Fibroblast of lung (primary cell): ENCODE results near the gene OR6T1. TPM values are rescaled to one million over a fixed set of nuclear protein-coding genes. Genes with fewer than 3 reads are reported as not detected.

Source experiments
- DNase-seq, 2 donors: peaks; one replicate each; pipeline versions ENCODE4 v3.0.0 to v3.0.0-alpha.2; 2010; ENCODE audit warnings: low read depth in 2 of 2
- H2AFZ ChIP-seq: 2 replicates; pipeline ENCODE4 v1.5.1; 2012; ENCODE audit warnings: low read length, control low read depth, inconsistent platforms
- H3K27ac ChIP-seq: 2 replicates; pipeline ENCODE4 v1.5.1; 2011; ENCODE audit warnings: low read length, control low read depth; ENCODE audit not compliant: insufficient read depth
- H3K27me3 ChIP-seq: 2 replicates; pipeline ENCODE4 v1.5.1; 2011; ENCODE audit warnings: mild to moderate bottlenecking, low read length; ENCODE audit not compliant: control insufficient read depth, insufficient read depth
- H3K36me3 ChIP-seq: 2 replicates; pipeline ENCODE4 v1.5.1; 2011; ENCODE audit warnings: low read length; ENCODE audit not compliant: control insufficient read depth, insufficient read depth
- H3K4me1 ChIP-seq: 2 replicates; pipeline ENCODE4 v1.5.1; 2011; ENCODE audit warnings: low read length; ENCODE audit not compliant: control insufficient read depth, insufficient read depth; ENCODE audit errors: extremely low read depth
- H3K4me2 ChIP-seq: 2 replicates; pipeline ENCODE4 v1.5.1; 2011; ENCODE audit warnings: low read length, control low read depth; ENCODE audit not compliant: insufficient read depth; ENCODE audit errors: extremely low read depth
- H3K4me3 ChIP-seq, 4 experiments: fragments of 200-600 bp in 1 of 4; sonication (generic) in 1 of 4; replicated peaks in 1 of 4; 2 replicates each; pipeline ENCODE4 v1.5.1; 2011 to 2016; ENCODE audit warnings: low read length in 4 of 4, low read depth in 3 of 4, mild to moderate bottlenecking in 3 of 4, control low read depth in 2 of 4, inconsistent platforms in 1 of 4, mixed read lengths in 1 of 4; ENCODE audit not compliant: insufficient read depth in 1 of 4; ENCODE audit errors: control extremely low read depth in 1 of 4
- H3K79me2 ChIP-seq: 2 replicates; pipeline ENCODE4 v1.5.1; 2012; ENCODE audit warnings: mild to moderate bottlenecking, low read length, inconsistent platforms; ENCODE audit not compliant: control insufficient read depth, insufficient read depth
- H3K9ac ChIP-seq: 2 replicates; pipeline ENCODE4 v1.5.1; 2011; ENCODE audit warnings: mild to moderate bottlenecking, low read length, control low read depth; ENCODE audit not compliant: insufficient read depth
- H3K9me3 ChIP-seq: 2 replicates; pipeline ENCODE4 v1.5.1; 2012; ENCODE audit warnings: low read depth, low read length; ENCODE audit not compliant: control insufficient read depth, insufficient read depth
- H4K20me1 ChIP-seq: 2 replicates; pipeline ENCODE4 v1.5.1; 2011; ENCODE audit warnings: low read length; ENCODE audit not compliant: control insufficient read depth, insufficient read depth; ENCODE audit errors: extremely low read depth
- EZH2 ChIP-seq: IDR thresholded peaks from 2 replicates; pipeline ENCODE4 v1.5.1; 2012; ENCODE audit warnings: low read length, control low read depth, mild to moderate bottlenecking; ENCODE audit errors: missing control alignments
- polyA plus RNA-seq, 2 donors: library from polyadenylated mRNA; depleted of rRNA in 1 of 2; stranded (reverse) in 1 of 2; unstranded in 1 of 2; fragments of >200 nt; gene quantifications; 2 replicates each; pipeline ENCODE4 v1.2.1, GENCODE V29; 2011 to 2012; ENCODE audit warnings: missing spikeins in 1 of 2
- total RNA-seq: library from RNA; depleted of rRNA; stranded (reverse); fragments of >200 nt; gene quantifications from 2 replicates; pipeline ENCODE4 v1.2.1, GENCODE V29; 2014
- TF ChIP-seq, protein P1 (sequence below), 2 donors: IDR thresholded peaks in 1 of 2; conservative IDR thresholded peaks in 1 of 2; 1 replicate in 1 of 2; 2 replicates in 1 of 2; pipeline ENCODE4 v1.5.1; 2011 to 2012; ENCODE audit warnings: low read length in 2 of 2, control low read depth in 1 of 2, inconsistent platforms in 1 of 2, low read depth in 1 of 2, mild to moderate bottlenecking in 1 of 2

Gene OR6T1
- total and polyA plus RNA-seq, 2 donors (not counting 1 experiment from before 2014, with no cell fraction given): not detected

DNA sequence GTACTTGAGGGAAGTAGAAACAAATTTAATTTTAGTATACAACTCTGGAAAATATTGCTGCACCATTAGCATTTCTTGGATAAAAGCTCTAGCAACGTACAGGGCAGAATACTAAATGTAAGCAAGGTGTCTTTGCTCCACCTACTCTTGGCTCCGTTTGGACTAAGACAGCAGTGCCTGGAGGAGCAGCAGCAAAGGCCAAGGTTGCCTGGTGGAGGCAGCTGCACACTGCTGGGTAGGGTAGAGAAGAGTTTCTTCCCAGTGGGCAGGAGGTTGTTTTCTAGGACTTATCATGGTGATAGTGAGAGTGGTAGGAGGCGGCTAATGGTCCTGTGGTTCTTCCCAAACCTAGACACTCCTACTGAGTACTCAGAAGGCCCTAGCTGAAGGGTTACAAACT lies 43.8 kb downstream of the OR6T1 start:
- Histone ChIP-seq H3K36me3 (no peaks in the 10 kb centered on the region), H3K27me3 (no peaks in the 10 kb centered on the region), H3K79me2 (no peaks in the 10 kb centered on the region), H2AFZ (no peak overlapping the region), H3K9ac (no peak overlapping the region), H3K9me3 (no peaks in the 10 kb centered on the region), H4K20me1 (no peaks in the 10 kb centered on the region), H3K4me2 (no peak overlapping the region), H3K4me1 (no peaks in the 10 kb centered on the region), H3K4me3 (no peak overlapping the region), H3K27ac (no peak overlapping the region)
- TF ChIP-seq EZH2: no peak
- TF ChIP-seq, protein P1, sequence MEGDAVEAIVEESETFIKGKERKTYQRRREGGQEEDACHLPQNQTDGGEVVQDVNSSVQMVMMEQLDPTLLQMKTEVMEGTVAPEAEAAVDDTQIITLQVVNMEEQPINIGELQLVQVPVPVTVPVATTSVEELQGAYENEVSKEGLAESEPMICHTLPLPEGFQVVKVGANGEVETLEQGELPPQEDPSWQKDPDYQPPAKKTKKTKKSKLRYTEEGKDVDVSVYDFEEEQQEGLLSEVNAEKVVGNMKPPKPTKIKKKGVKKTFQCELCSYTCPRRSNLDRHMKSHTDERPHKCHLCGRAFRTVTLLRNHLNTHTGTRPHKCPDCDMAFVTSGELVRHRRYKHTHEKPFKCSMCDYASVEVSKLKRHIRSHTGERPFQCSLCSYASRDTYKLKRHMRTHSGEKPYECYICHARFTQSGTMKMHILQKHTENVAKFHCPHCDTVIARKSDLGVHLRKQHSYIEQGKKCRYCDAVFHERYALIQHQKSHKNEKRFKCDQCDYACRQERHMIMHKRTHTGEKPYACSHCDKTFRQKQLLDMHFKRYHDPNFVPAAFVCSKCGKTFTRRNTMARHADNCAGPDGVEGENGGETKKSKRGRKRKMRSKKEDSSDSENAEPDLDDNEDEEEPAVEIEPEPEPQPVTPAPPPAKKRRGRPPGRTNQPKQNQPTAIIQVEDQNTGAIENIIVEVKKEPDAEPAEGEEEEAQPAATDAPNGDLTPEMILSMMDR (conservative IDR thresholded peaks at IDR 0.05 in 1 of 2, IDR thresholded peaks at IDR 0.05 in 1 of 2; ENCODE audit: low read depth in 1 of 2, low read length in 2 of 2): no peak
- no peak for DNase-seq

Other genes starting within 250 kb of the OR6T1 start
- 8.2 and 9.7 TPM in 2 replicates for gene ZNF202, start 202.2 kb downstream of the OR6T1 start, total RNA-seq
- 4.5 and 5.2 TPM in 2 replicates for gene ZNF202, start 202.2 kb downstream of the OR6T1 start, polyA plus RNA-seq
- not detected in 2 replicates for gene OR6X1, start 189.3 kb downstream of the OR6T1 start, total RNA-seq
- gene OR6X1, start 189.3 kb downstream of the OR6T1 start, polyA plus RNA-seq: not detected in 2 replicates
- gene OR6M1, start 137.5 kb downstream of the OR6T1 start, total RNA-seq: not detected in 2 replicates
- gene OR6M1, start 137.5 kb downstream of the OR6T1 start, polyA plus RNA-seq: not detected in 2 replicates
- not detected in 2 replicates for gene TMEM225, start 58.2 kb downstream of the OR6T1 start, total RNA-seq
- gene TMEM225, start 58.2 kb downstream of the OR6T1 start, polyA plus RNA-seq: not detected in 2 replicates
- not detected in 2 replicates for gene OR8D4, start 41.7 kb downstream of the OR6T1 start, total RNA-seq
- gene OR8D4, start 41.7 kb downstream of the OR6T1 start, polyA plus RNA-seq: not detected in 2 replicates
- gene OR4D5, start 4.2 kb downstream of the OR6T1 start, total RNA-seq: not detected in 2 replicates
- not detected in 2 replicates for gene OR4D5, start 4.2 kb downstream of the OR6T1 start, polyA plus RNA-seq
- gene OR10S1, start 33.9 kb upstream of the OR6T1 start, total RNA-seq: not detected in 2 replicates
- not detected in 2 replicates for gene OR10S1, start 33.9 kb upstream of the OR6T1 start, polyA plus RNA-seq
- gene OR10G6, start 51.3 kb upstream of the OR6T1 start, total RNA-seq: not detected in 2 replicates
- gene OR10G6, start 51.3 kb upstream of the OR6T1 start, polyA plus RNA-seq: not detected in 2 replicates
- gene OR10G4, start 69.2 kb upstream of the OR6T1 start, total RNA-seq: not detected in 2 replicates
- gene OR10G4, start 69.2 kb upstream of the OR6T1 start, polyA plus RNA-seq: not detected in 2 replicates
- not detected in 2 replicates for gene OR10G9, start 79.2 kb upstream of the OR6T1 start, total RNA-seq
- not detected in 2 replicates for gene OR10G9, start 79.2 kb upstream of the OR6T1 start, polyA plus RNA-seq
- gene OR10G8, start 83.0 kb upstream of the OR6T1 start, total RNA-seq: not detected in 2 replicates
- not detected in 2 replicates for gene OR10G8, start 83.0 kb upstream of the OR6T1 start, polyA plus RNA-seq
- gene OR10G7, start 97.5 kb upstream of the OR6T1 start, total RNA-seq: not detected in 2 replicates
- not detected in 2 replicates for gene OR10G7, start 97.5 kb upstream of the OR6T1 start, polyA plus RNA-seq
- 18.7 and 22.3 TPM in 2 replicates for gene VWA5A, start 171.6 kb upstream of the OR6T1 start, total RNA-seq
- gene VWA5A, start 171.6 kb upstream of the OR6T1 start, polyA plus RNA-seq: 11.9 and 17.0 TPM in 2 replicates
- gene OR10D3, start 239.5 kb upstream of the OR6T1 start, total RNA-seq: not detected in 2 replicates
- not detected in 2 replicates for gene OR10D3, start 239.5 kb upstream of the OR6T1 start, polyA plus RNA-seq